ENCODE measurements around the gene KRTAP10-12.
"Not testable (repeated sequence)": the region's sequence is repeated elsewhere in the genome, so short reads cannot be mapped to it uniquely, and the experiment has no call there.

The KRTAP10-12 gene, protein sequence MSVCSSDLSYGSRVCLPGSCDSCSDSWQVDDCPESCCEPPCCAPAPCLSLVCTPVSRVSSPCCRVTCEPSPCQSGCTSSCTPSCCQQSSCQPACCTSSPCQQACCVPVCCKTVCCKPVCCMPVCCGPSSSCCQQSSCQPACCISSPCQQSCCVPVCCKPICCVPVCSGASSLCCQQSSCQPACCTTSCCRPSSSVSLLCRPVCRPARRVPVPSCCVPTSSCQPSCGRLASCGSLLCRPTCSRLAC
- total RNA-seq, result 0 reads per million in 2 donors

DNA sequence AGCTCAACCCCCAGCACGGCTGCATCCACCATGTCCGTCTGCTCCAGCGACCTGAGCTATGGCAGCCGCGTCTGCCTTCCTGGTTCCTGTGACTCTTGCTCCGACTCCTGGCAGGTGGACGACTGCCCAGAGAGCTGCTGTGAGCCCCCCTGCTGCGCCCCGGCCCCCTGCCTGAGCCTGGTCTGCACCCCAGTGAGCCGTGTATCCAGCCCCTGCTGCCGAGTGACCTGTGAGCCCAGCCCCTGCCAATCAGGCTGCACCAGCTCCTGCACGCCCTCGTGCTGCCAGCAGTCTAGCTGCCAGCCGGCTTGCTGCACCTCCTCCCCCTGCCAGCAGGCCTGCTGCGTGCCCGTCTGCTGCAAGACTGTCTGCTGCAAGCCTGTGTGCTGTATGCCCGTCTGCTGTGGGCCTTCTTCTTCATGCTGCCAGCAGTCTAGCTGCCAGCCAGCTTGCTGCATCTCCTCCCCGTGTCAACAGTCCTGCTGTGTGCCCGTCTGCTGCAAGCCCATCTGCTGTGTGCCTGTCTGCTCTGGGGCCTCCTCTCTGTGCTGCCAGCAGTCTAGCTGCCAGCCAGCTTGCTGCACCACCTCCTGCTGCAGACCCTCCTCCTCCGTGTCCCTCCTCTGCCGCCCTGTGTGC is at the start of gene KRTAP10-12:
Gene KRTAP10-12, plus strand, starts transcription at position 1 of the 639 bp plus-strand sequence. Its CDS starts 30 bp downstream, at position 31.
- DNase-seq, result not testable (repeated sequence)

DNA sequence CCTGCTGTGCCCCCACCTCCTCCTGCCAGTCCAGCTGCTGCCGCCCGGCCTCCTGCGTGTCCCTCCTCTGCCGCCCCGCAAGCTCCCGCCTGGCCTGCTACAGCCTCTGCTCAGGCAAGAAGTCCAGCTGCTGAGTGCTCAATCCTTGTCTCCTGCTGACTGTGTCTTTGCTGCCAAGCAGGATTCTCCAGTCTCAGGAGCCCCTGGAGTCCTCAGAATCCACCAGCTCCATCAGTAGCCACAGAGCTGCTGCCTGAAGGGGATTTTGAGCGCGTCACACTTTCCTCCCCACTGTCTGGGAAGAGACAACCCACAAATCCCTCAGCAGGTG is 49.8 kb upstream of the KRTAP10-12 start:
- DNase-seq, result no peak

DNA sequence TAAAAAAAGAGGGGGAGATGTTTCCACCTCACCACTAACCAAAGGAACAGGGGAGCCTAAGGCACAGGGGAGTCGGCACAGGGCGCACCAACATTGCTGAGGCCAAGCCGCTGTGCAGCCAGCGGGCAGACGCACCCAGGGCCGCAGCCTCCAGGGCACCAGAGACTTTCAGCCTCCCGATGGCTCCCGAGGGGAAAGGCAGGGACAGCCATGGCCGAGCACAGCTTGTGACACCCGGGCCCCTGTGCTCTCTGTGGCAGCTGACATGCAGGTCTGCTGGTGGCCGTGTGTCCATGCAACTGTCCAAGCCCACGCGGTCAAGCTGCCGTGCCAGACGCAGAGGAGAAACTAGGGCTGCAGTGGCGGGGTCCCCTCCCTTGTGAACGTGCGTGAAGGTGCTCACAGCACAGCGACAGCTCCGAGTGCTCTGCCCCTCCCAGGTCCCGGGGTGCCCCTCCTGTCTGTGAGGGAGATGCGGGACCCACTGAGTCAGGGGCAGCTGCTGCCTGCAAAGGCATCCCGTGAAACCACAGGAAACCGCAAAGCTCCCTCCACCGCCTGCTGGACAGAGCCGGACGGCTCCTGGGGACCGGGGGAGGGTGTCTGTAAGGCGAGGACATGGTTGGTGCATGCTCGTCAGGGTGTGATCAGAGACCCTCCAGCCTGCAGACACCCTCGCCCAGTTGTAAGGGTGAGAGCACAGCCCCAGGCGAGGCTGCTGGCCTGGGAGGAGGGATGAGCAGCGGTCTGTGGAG is 48.2 kb upstream of the KRTAP10-12 start:
- DNase-seq, result no peak

DNA sequence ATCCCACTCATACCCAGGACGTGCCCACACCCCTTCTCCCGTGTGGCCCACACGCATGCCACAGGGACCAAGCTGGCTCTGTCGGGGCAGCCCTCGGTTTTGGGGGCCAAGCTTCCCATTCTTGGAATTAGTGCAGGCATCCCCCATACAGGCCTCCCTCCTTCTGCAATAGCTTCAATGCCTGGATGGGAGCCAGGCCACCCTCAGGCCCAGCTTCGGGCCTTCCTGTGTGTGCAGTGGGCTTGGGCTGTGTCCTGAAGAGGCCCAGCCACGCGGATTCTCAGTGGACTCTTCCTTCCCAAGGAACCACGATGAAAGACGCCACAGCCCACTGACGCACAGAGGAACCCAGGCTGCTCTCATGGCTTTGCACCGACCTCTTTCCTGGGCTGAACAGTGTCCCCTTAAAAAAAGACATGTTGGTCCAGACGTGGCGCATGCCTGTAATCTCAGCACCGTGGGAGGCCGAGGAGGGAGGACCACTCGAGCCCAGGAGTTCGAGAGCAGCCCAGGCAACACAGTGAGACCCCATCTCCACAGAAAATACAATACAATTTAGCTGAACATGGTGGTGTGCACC is 47.4 kb upstream of the KRTAP10-12 start:
- DNase-seq, result no peak

DNA sequence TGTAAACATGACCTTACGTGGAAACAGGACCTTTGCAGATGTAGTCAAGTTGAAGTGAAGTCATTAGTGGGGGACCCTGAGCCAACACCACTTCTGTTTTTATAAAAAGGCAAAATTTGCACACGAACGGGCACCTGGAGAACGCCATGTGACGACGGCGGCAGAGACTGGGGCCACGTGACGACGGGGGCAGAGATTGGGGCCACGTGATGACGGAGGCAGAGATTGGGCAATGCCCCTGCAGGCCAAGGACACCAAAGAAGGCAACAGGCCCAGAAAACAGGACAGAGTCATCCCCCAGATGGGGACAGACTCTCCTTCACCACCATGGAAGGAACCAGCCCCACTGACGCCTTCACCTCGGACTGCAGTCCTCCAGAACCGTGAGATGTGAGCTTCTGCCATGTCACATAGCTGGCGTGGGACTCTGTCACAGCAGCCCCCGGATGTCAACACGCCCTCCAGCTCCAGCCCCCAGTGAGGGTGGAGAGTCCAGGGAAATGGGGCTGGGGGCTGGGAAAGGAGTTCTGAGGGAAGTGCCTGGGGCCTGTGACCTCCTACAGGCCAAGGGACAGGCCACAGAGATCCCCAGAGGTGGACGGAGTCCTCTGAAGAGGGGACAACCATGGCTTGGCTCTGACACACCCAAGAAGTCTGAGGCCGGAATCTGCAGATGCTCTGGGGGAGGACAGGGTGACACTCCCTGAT is 46.6 kb upstream of the KRTAP10-12 start:
- no peak for DNase-seq

DNA sequence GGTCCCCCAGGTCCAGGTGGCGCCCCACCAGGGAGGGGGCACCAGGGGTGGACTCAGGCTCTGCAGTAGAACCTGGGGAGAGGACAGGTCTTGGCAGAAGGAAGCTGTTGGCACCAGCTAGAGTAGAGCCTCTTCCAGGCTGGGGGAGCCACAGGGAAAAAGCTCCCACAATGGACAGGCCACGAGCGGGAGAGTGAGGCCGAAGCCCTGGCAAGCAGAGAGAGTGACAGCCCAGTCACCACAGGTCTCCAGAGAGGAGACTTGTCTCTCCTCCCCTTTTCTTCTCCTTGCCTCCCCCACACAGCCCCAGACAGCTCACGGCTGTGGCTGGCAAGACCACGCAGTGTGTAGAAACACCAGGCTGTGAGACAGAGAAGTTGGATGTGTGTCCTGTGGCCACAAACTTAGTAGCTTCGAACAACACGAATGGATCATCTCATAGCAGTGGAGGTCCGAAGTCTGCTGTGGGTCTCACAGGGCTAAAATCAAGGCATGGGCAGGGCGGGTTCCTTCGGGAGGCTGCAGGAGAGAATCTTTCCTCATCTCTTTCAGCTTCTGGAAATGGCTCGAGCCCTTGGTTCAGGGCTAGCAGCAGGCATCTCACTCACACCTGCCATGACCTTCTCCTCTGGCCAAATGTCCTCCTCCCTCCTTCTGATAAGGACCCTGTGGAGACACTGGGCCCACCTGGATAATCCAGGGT is 45.8 kb upstream of the KRTAP10-12 start:
- DNase-seq, result no peak

DNA sequence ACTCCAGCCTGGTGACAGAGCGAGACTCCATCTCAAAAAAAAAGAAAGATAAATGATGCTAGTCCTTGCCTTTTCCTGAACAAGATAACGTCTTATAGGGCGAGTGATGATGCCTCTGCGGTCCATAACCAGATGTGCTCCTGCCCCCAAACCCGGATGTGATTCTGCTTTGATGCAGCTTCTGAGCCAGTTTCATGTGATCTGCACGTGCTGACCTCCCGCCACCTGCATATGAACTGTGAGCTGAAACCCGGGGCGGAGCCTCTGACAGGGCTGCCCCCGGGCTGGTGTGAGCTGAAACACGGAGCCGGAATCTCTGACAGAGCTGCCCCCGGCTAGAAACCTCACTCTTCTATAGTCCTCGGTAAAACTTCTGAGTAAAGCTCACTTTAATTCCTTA is 43.8 kb upstream of the KRTAP10-12 start:
- no peak for DNase-seq

DNA sequence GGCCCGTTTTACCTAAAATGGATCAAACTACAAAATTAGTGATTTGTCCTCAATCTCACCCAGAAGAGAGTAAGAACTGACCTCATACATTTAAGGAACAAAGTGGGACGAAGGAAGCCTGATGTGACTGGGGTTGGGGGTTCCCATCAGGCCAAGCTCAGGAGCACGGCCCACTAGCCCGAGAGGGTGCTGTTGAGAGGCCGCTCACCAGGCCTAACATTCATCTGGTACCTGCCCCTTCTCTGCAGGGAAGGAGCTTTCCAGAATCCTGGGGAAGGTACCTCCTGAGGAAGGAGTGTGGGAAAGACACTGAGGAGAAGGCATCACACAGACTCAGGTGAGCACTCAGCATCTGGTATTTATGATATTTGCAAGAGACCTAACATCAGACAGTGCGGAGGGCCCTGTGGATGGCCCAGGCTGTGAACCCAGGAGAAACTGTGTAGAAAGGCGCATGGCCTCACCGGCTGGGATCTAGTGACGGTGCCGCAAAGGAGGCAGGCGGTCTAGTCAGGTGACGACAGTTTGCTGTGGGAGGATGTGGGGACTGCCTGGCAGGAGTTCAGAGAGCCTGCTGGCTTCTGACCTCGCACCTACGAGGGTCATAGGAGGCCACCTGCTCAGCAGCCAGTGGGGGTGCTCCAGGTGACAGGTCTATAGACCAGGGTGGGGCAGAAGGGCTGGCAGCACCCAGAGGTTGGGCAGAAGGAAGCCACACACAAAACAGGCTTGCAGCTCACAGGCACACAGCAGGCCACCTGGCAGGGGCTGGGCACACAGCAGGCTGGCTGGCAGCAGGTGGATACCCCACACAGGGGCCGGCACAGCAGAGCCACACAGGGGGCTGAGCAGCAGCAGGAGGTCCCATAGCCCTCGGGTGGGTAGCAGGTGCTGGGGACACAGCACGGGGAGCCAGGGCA is 43.1 kb upstream of the KRTAP10-12 start:
- DNase-seq, result peak; percentile 62

DNA sequence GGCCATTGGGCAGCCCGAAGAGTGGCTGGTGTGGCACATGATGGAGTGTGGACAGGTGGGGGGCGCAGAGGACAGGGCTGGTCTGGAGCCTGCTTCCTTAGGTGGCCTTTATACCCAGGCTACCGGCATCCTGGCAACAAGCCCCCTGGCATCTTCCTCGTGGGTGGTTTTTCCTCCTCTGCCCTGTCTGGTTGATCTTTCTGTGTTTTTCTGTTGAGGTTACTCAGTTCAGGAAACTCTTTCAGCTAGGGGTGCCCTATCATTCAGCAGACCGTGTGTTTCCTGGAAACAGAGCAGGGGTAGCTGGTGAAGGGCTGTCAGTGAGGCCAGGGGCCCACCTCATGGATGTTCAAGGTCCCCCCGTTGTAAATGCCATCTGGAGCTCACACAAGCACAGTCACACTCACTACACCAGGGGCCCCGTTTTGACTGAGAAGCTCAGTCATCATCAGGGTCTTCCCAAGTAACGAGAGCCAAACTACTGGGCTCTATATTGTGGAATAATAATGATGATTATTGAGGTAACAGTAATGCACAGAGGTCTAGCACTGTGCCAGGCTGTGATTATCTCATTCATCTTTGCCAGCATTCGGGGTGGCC is 42.3 kb upstream of the KRTAP10-12 start, which contains the start of gene KRTAP12-4:
Gene KRTAP12-4, minus strand, starts transcription at position 84 of the 600 bp plus-strand sequence. Its CDS starts 45 bp downstream, at position 39.
- DNase-seq, result no peak

DNA sequence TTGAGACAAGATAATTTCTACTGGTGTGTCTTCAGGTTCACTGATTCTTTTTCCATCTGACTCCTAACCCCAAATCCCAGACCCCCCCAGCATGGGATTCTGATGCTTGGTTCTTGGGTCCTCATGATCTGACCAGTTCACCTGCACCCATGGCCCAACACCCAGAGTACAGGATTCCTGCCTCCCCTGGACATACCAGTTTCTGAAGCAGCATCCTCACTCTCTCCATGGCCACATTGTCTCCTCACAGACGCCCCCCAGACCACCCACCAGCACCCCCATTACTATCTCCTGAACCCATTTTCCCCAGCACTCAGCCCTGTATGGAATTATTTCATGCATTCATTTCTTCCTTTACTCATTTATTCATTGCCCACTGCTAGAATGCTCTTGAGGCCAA is 40.1 kb upstream of the KRTAP10-12 start:
- no peak for DNase-seq

DNA sequence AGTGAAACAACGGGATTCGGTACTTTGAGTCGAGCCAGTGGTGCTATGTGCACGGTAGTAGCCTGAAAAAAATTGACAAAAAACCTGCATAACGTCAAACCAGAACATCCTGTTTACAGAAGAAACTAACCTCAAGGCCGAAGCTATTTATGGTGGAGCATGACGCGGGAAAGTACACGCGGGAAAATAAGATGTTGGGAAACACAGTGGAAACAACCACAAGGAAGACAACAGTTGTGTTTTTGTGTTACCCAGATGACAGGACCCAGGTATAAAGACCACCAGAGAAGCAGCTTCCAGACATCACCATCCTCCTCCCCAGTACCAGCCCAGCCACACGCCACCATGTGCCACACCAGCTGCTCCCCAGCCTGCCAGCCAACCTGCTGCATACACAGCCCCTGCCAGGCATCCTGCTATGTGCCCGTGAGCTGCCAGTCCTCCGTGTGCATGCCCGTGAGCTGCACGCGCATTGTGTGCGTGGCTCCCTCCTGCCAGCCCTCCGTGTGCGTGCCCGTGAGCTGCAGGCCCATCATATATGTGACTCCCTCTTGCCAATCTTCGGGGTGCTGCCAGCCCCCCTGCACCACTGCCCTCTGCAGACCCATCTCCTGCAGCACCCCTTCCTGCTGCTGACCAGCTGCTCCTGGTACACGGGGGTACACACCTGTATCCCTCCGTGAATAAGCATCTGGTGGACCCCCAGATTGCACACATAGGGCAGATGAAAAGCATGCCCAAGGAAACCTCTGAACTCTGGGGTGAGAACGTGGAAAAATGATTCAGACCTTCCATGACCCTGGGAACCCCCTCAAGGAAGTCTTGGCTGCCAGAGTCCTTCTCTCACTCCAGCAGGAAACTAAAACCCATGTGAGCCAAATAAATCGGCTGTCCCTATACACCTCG is 39.1 kb upstream of the KRTAP10-12 start, which contains the start of gene KRTAP12-3:
Gene KRTAP12-3, plus strand, starts transcription at position 298 of the 906 bp plus-strand sequence. Its CDS starts 48 bp downstream, at position 346.
- DNase-seq, result peak; percentile 54

DNA sequence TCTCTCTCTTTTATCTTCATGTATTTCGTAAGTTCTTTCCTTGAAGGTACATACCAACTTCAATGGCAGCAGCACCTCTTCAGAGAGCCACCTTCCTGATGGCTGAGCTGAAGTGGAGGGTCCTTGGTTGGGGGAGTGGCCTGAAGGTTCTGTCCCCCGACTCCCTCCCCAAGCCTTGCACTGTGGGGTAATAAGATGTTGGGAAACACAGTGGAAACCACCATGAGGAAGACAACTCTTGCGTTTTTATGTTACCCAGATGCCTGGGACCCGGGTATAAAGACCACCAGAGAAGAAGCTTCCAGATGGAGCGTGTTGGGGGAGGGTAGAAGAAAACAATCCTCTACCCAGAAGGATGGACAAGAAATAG is 38.4 kb upstream of the KRTAP10-12 start:
- DNase-seq, result no peak

DNA sequence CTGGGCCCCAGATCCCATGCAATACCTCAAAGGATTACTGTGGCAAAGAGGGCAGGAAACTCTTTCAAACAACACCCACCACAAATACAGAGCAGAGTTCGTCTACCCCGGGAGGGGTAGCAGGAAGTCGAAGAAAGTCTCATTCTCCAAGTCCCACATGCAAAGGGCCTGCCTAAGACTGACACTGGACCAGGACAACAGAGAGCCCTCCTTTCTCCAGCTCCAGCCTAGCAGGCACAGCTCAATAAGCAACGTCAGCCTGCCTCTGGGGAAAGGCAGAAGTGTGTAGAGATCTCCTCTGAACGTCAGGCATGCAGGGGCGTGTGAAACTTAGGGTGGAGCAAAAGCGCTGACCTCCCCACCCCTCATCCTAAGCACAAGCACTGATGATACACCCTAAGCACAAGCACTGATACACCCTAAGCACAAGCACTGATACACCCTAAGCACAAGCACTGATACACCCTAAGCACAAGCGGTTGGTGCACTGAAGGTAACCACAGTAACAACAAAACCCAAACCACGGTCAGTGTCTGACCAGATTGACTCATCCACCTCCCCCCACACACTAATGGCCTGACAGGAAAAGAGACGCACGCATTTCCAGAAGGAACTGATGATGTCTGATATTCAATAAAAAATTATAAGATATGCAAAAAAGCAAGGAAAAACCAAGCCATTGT is 37.9 kb upstream of the KRTAP10-12 start:
- no peak for DNase-seq

DNA sequence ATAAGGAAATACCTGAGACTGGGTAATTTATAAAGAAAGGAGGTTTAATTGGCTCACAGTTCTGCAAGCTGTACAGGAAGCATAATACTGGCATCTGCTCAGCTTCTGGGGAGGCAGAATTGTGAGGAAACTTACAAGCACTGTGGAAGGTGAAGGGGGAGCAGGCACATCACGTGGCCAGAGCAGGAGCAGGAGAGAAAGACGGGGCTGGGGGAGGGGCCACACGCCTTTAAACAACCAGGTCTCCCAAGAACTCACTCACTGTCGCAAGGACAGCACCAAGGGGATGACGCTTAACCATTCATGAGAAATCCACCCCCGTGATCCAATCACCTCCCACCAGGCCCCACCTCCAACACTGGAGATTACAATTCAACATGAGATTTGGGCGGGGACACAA is 35.4 kb upstream of the KRTAP10-12 start:
- DNase-seq, result not testable (repeated sequence)

DNA sequence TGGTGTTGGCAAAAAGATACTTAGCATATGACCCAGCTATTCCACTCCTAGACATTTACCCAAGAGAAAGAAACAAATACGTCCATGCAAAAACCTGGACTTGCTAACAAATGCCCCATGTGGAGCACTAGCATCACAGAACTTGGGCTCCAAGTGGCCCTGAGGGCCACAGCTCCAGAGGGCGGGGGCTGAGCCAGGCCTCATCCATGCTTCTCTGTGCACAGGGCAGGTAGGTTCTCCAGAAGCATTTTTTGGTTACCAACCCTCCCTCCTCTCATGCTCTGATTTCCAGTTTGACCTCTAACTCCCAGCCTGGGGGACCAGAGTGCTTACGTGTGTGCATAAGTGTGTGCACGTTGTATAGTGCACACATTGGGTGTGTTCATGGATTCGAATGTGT is 32.3 kb upstream of the KRTAP10-12 start:
- DNase-seq, result no peak

DNA sequence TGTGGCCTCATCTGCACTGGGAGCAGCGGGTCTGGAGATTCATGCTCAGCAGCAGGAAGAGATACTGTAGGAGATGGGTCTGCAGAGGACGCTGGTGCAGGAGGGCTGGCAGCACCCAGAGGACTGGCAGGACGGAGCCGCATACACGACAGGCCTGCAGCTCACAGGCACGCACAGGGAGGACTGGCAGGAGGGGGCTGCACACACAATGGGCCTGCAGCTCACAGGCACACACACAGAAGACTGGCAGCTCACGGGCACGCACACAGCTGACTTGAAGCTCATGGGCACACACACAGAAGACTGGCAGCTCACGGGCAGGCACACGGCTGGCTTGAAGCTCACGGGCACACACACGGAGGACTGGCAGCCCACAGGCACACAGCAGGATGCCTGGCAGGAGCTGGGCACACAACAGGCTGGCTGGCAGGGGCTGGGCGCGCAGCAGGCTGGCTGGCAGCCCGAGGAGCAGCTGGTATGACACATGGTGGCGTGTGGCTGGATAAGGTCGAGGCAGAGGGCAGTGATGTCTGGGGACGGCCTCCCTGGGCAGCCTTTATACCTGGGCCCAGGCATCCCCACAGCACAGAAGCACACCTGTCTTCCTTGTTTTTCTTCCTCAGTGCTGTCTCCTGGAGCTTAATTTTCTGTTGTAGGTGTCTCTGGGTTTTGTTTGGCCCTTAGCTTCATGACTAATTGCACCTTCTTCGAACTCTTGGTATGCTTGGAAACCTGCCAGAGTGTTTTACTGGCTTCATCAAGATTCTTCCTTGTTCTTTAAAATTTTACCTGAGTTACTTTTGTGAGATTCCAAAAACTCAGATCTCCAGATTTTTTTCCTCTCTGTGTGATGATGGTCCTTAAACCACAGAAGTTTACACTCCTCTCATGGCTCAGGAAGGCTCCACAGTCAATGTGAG is 30.3 kb upstream of the KRTAP10-12 start, which contains the start of gene KRTAP12-2:
Gene KRTAP12-2, minus strand, starts transcription at position 527 of the 920 bp plus-strand sequence. Its CDS starts 41 bp downstream, at position 486.
- DNase-seq, result no peak

DNA sequence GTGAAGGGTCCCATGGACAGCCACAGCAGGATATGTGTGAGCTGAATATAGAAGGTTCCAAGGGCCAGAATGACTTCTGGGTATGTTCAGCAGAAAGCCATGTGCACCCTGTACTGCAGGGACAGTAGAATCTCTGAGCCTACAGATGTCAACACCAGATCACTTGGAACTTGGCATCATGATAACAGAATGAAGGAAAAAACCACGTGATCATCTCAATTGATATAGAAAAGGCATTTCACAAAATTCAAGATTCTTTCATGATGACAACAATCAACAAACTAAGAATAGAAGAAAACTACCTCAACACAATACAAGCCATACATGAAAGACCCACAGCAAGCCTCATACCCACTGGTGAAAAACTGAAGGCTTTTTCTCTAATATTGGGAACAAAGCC is 29.4 kb upstream of the KRTAP10-12 start:
- DNase-seq, result no peak

All from T-helper 9 cell (primary cell).